GM12875 (cell line): ENCODE measurements around the gene PI3.

Experiments
- H3K4me3 ChIP-seq: one replicate; pipeline ENCODE4 v1.5.1; 2011; ENCODE audit warnings: low read depth, low read length, control low read depth
- TF ChIP-seq, protein P1 (sequence below): IDR thresholded peaks from 2 replicates; pipeline ENCODE4 v1.5.1; 2011; ENCODE audit warnings: low read depth, mild to moderate bottlenecking, control low read depth, inconsistent platforms, low read length, moderate library complexity, borderline replicate concordance; ENCODE audit not compliant: insufficient read depth

PI3 gene

GRCh38 chr20:45189067-45189609, 14.4 kb downstream of the PI3 start:
- TF ChIP-seq, protein P1, sequence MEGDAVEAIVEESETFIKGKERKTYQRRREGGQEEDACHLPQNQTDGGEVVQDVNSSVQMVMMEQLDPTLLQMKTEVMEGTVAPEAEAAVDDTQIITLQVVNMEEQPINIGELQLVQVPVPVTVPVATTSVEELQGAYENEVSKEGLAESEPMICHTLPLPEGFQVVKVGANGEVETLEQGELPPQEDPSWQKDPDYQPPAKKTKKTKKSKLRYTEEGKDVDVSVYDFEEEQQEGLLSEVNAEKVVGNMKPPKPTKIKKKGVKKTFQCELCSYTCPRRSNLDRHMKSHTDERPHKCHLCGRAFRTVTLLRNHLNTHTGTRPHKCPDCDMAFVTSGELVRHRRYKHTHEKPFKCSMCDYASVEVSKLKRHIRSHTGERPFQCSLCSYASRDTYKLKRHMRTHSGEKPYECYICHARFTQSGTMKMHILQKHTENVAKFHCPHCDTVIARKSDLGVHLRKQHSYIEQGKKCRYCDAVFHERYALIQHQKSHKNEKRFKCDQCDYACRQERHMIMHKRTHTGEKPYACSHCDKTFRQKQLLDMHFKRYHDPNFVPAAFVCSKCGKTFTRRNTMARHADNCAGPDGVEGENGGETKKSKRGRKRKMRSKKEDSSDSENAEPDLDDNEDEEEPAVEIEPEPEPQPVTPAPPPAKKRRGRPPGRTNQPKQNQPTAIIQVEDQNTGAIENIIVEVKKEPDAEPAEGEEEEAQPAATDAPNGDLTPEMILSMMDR, result no peak
- no peak overlapping the region for H3K4me3 ChIP-seq

- TF ChIP-seq, protein P1, result no peak
- H3K4me3 ChIP-seq, result no peak overlapping the region
Measured at GRCh38 chr20:45189861-45190260, 15.2 kb downstream of the PI3 start.

- no peak overlapping the region for H3K4me3 ChIP-seq
- TF ChIP-seq, protein P1, result no peak
Measured at GRCh38 chr20:45191926-45192325, 17.2 kb downstream of the PI3 start.

- no peak overlapping the region for H3K4me3 ChIP-seq
Measured at GRCh38 chr20:45193331-45193730, 18.6 kb downstream of the PI3 start.

GRCh38 chr20:45206725-45207124, 32.0 kb downstream of the PI3 start, which contains the start of gene SEMG1:
Gene SEMG1, plus strand, starts transcription at chr20:45207033. Its CDS starts 21 bp downstream, at chr20:45207054.
- no peak within 1 kb of the TSS for H3K4me3 ChIP-seq
- TF ChIP-seq, protein P1, result no peak

More at GRCh38 chr20:45193331-45193730, 18.6 kb downstream of the PI3 start:
- TF ChIP-seq, protein P1, result no peak

- TF ChIP-seq, protein P1, result no peak
- H3K4me3 ChIP-seq, result no peak overlapping the region
Measured at GRCh38 chr20:45209924-45210323, 35.2 kb downstream of the PI3 start.

DNA sequence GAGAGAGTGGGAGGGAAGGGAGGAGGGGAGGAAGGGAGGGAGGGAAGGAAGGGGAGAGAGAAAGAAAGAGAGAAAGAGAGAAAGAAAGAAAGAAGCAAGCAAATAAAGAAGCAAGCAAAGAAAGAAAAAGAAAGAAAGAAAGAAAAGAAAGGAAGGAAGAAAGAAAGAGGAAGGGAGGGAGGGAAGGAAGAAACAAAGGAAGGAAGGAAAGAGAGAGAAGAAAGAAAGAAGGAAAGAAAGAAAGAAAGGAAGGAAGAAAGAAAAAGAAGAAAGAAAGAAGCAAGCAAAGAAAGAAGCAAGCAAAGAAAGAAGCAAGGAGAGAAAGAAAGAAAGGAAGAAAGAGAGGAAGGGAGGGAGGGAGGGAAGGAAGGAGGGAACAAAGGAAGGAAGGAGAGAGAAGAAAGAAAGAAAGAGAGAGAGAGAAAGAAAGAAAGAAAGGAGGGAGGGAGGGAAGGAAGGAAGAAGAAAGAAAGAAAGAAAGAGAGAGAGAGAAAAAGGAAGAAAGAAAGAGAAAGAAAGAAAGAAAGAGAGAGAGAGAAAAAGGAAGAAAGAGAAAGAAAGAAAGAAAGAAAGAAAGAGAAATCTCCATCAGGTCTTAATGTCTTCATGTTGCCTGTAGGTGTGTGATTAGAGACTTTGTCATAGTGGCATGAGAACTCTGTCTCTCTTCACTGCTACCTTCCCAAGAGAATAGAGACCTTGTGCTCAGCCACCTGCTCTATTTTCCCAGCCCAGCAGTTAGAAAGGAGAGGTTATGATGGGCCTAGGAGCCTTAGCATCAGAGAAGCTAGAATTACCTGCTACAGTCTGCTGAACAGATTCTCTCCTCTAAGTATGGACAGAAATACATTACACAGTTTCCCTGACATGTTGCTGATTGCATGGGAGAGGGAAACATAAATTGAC, 37.1 kb downstream of the PI3 start:
- no peak overlapping the region for H3K4me3 ChIP-seq
- TF ChIP-seq, protein P1, result no peak
